Type B pancreatic cell (in vitro differentiated cells): Measurements from ENCODE around the gene LRPPRC. TPM values are rescaled to one million over a fixed set of nuclear protein-coding genes. Genes with fewer than 3 reads are reported as not detected.
"Not testable (repeated sequence)": the region's sequence is repeated elsewhere in the genome, so short reads cannot be mapped to it uniquely, and the experiment has no call there.

ENCODE experiments used
- DNase-seq: peaks from one replicate; pipeline ENCODE4 v3.0.0; 2021; ENCODE audit warnings: mixed read lengths; ENCODE audit not compliant: unreplicated experiment; ENCODE audit errors: extremely low spot score
- H3K27ac Mint-ChIP-seq: 2 replicates; pipeline ENCODE4 v1.8.0; 2021; ENCODE audit warnings: mild to moderate bottlenecking, mixed read lengths
- H3K27me3 Mint-ChIP-seq: 2 replicates; pipeline ENCODE4 v1.8.0; 2021; ENCODE audit warnings: mixed read lengths
- H3K36me3 Mint-ChIP-seq: 2 replicates; pipeline ENCODE4 v1.8.0; 2021; ENCODE audit warnings: mixed read lengths
- H3K4me1 Mint-ChIP-seq: one replicate; pipeline ENCODE4 v1.8.0; 2021; ENCODE audit warnings: mixed read lengths; ENCODE audit not compliant: unreplicated experiment
- H3K4me3 Mint-ChIP-seq: 2 replicates; pipeline ENCODE4 v1.8.0; 2021; ENCODE audit warnings: mild to moderate bottlenecking, mixed read lengths
- H3K9me3 Mint-ChIP-seq: 2 replicates; pipeline ENCODE4 v1.8.0; 2021; ENCODE audit warnings: mixed read lengths
- total RNA-seq: library from RNA; stranded (reverse); gene quantifications from 2 replicates; pipeline ENCODE4 v1.2.1, GENCODE V29; 2021; ENCODE audit warnings: low replicate concordance
- TF ChIP-seq, protein P1 (sequence below): fragments of 200-600 bp; sonication (generic); conservative IDR thresholded peaks from 2 replicates; pipeline ENCODE4 v1.5.0; 2021; ENCODE audit warnings: antibody characterized with exemption, mild to moderate bottlenecking

The LRPPRC gene
- total RNA-seq, 1 donor from 2014 or later: 117 TPM

- Mint-ChIP-seq H3K4me1 (no peaks in the 10 kb centered on the region), H3K4me3 (no peak overlapping the region), H3K36me3 (no peaks in the 10 kb centered on the region), H3K9me3 (no peaks in the 10 kb centered on the region), H3K27me3 (peaks cover 14% of the 10 kb centered on the region), H3K27ac (no peak overlapping the region)
- TF ChIP-seq, protein P1, sequence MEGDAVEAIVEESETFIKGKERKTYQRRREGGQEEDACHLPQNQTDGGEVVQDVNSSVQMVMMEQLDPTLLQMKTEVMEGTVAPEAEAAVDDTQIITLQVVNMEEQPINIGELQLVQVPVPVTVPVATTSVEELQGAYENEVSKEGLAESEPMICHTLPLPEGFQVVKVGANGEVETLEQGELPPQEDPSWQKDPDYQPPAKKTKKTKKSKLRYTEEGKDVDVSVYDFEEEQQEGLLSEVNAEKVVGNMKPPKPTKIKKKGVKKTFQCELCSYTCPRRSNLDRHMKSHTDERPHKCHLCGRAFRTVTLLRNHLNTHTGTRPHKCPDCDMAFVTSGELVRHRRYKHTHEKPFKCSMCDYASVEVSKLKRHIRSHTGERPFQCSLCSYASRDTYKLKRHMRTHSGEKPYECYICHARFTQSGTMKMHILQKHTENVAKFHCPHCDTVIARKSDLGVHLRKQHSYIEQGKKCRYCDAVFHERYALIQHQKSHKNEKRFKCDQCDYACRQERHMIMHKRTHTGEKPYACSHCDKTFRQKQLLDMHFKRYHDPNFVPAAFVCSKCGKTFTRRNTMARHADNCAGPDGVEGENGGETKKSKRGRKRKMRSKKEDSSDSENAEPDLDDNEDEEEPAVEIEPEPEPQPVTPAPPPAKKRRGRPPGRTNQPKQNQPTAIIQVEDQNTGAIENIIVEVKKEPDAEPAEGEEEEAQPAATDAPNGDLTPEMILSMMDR: no peak
- no peak for DNase-seq
Measured at GRCh38 chr2:44037221-44037620, 41.4 kb upstream of the LRPPRC start.

DNA sequence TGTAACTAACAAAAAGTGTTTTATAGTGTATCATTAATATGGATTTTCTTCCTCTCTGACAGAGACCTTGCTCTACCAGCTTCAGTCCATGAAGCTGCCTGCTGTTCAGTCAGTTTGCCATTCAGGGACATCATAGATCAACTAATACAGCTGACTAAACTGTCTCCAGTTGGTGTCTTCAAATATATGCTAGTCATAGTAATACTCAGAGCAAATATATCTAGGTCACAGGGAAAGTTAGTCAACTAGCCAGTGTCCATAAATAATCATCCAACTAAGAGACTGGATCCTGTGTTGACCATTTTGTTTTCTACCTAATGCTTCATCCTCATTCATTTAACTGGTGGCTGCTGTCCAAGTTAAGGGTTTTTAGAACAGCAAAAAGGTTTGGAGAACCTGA, 38.2 kb upstream of the LRPPRC start:
- Mint-ChIP-seq H3K4me3 (no peak overlapping the region), H3K9me3 (no peaks in the 10 kb centered on the region), H3K4me1 (no peaks in the 10 kb centered on the region), H3K27me3 (peaks cover 22% of the 10 kb centered on the region), H3K27ac (no peak overlapping the region), H3K36me3 (no peaks in the 10 kb centered on the region)
- TF ChIP-seq, protein P1: no peak
- DNase-seq: no peak

GRCh38 chr2:44027076-44027475, 31.3 kb upstream of the LRPPRC start:
- H3K36me3 Mint-ChIP-seq, H3K9me3 Mint-ChIP-seq, DNase-seq, H3K4me1 Mint-ChIP-seq, H3K27ac Mint-ChIP-seq, H3K4me3 Mint-ChIP-seq: not testable (repeated sequence)
- H3K27me3 Mint-ChIP-seq: peaks cover 31% of the 10 kb centered on the region

- H3K36me3 Mint-ChIP-seq: no peaks in the 10 kb centered on the region
- peak; percentile 73 for DNase-seq
- no peaks in the 10 kb centered on the region for H3K4me1 Mint-ChIP-seq
- H3K9me3 Mint-ChIP-seq: no peaks in the 10 kb centered on the region
- TF ChIP-seq, protein P1: no peak
- no peak overlapping the region for H3K27ac Mint-ChIP-seq
- H3K4me3 Mint-ChIP-seq: no peak overlapping the region
- H3K27me3 Mint-ChIP-seq: peaks cover 13% of the 10 kb centered on the region
Measured at GRCh38 chr2:44016282-44016681, 20.5 kb upstream of the LRPPRC start.

- Mint-ChIP-seq H3K9me3 (no peaks in the 10 kb centered on the region), H3K4me3 (no peak overlapping the region), H3K4me1 (no peaks in the 10 kb centered on the region), H3K27me3 (peaks cover 13% of the 10 kb centered on the region), H3K36me3 (no peaks in the 10 kb centered on the region), H3K27ac (no peak overlapping the region)
- TF ChIP-seq, protein P1: no peak
- DNase-seq: no peak
Measured at GRCh38 chr2:44015239-44015638, 19.4 kb upstream of the LRPPRC start.

- H3K4me1 Mint-ChIP-seq, H3K36me3 Mint-ChIP-seq, H3K27ac Mint-ChIP-seq, DNase-seq, H3K4me3 Mint-ChIP-seq, H3K9me3 Mint-ChIP-seq: not testable (repeated sequence)
- H3K27me3 Mint-ChIP-seq: peaks cover 22% of the 10 kb centered on the region
Measured at GRCh38 chr2:44013205-44013604, 17.4 kb upstream of the LRPPRC start.

DNA sequence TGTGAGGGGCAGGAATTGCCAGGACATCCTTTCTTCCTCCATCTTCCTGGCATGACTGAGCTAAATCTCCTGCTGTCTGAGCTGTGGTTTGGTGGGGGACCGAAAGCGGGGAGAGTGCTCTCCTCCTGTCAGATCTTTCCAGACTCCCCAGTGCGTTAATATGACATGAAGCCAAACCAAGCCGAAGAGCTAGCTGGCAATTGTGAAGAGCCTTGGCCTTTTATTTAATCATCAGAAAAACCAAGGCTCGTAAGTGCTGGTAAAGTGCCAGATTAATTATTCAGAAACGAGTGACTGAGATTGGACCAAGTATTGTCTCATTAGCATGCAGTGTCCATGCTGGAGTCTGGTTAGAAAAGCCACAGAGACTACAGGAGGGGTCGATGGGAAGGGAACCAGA, 14.5 kb upstream of the LRPPRC start:
- H3K27ac Mint-ChIP-seq: no peak overlapping the region
- DNase-seq: no peak
- no peak overlapping the region for H3K4me3 Mint-ChIP-seq

More for the DNA sequence above, 14.5 kb upstream of the LRPPRC start:
- TF ChIP-seq, protein P1: no peak
- H3K9me3 Mint-ChIP-seq: no peaks in the 10 kb centered on the region
- peaks cover 27% of the 10 kb centered on the region for H3K27me3 Mint-ChIP-seq
- no peaks in the 10 kb centered on the region for H3K36me3 Mint-ChIP-seq
- no peaks in the 10 kb centered on the region for H3K4me1 Mint-ChIP-seq
